ENCODE measurements around the gene ACOT13. TPM values are rescaled to one million over a fixed set of nuclear protein-coding genes. Genes with fewer than 3 reads are reported as not detected.

ACOT13 gene
- polyA plus RNA-seq, 3 donors, result 1.7 to 20.1 (median 14.5) TPM

- no peaks in the 10 kb centered on the region for H3K36me3 Mint-ChIP-seq
- H4K20me1 ChIP-seq (ENCODE audit: insufficient read depth, low read length), result no peaks in the 10 kb centered on the region
- H3K79me2 ChIP-seq (ENCODE audit: insufficient read depth, low read length), result no peaks in the 10 kb centered on the region
- H3K9me3 Mint-ChIP-seq, result peaks cover 0 to 4% (median 0%) of the 10 kb centered on the region in 7 donors
- peaks cover 52 to 54% of the 10 kb centered on the region in 2 donors for H3K4me1 ChIP-seq (ENCODE audit: control insufficient read depth in 1 of 2, insufficient read depth in 2 of 2, low read length in 2 of 2)
- no peaks in the 10 kb centered on the region for H3K27me3 ChIP-seq (ENCODE audit: control insufficient read depth in 2 of 2, insufficient read depth in 2 of 2, low read length in 2 of 2)
- peak overlapping the region; percentile 72 for H3K9ac ChIP-seq (ENCODE audit: insufficient read depth, low read length, poor library complexity, severe bottlenecking)
- no peak for TF ChIP-seq CTCF (IDR thresholded peaks at IDR 0.05)
- H3K27ac ChIP-seq (ENCODE audit: low read depth in 1 of 2, low read length in 2 of 2), result peak overlapping the region; percentile 32 to 99
- H3K4me1 Mint-ChIP-seq, result peaks cover 50% of the 10 kb centered on the region
- H3K27me3 Mint-ChIP-seq (ENCODE audit: low read depth in 3 of 3), result no peaks in the 10 kb centered on the region
- intact Hi-C loops (cut with micrococcal nuclease), result loop anchor here in 1 of 2 donors (2.0 kb wide), 1 partner anchor 21 kb away; no protein-coding TSS in a partner anchor
- WGBS (ENCODE audit: insufficient coverage), result 30% methylated on average over 2 of the region's 5 CpGs
- H2AFZ ChIP-seq (ENCODE audit: insufficient read depth, low read depth, low read length, poor library complexity, severe bottlenecking), result peak overlapping the region; percentile 12
- H3K36me3 ChIP-seq (replicated peaks in 1 of 2; ENCODE audit: control insufficient read depth in 1 of 2, insufficient read depth in 2 of 2, low read length in 2 of 2), result no peaks in the 10 kb centered on the region
- peak overlapping the region; percentile 62 for H3K4me2 ChIP-seq (replicated peaks; ENCODE audit: extremely low read depth, low read length, poor library complexity, severe bottlenecking)
- H3K4me3 ChIP-seq (replicated peaks in 1 of 3; ENCODE audit: low read depth in 2 of 3, low read length in 3 of 3), result peak overlapping the region in 1 of 3 experiments; percentile 58
- H3K4me3 Mint-ChIP-seq, result peak overlapping the region; percentile 27 to 54
- H3K9me3 ChIP-seq (replicated peaks in 1 of 2; ENCODE audit: control insufficient read depth in 1 of 2, insufficient read depth in 1 of 2, low read length in 2 of 2), result no peaks in the 10 kb centered on the region
- peak in 1 of 3 donors; percentile 14 for DNase-seq
- peak overlapping the region; percentile 92 to 99 (median 95) for H3K27ac Mint-ChIP-seq
These were observed 75.4 kb downstream of the ACOT13 start for GRCh38 chr6:24742216-24742738.

- no peaks in the 10 kb centered on the region for H3K27me3 Mint-ChIP-seq (ENCODE audit: low read depth in 3 of 3)
- Histone ChIP-seq H3K79me2 (ENCODE audit: insufficient read depth, low read length) (no peaks in the 10 kb centered on the region), H3K4me3 (replicated peaks in 1 of 3; ENCODE audit: low read depth in 2 of 3, low read length in 3 of 3) (peak overlapping the region in 2 of 3 experiments; percentile 8 to 58), H3K9me3 (replicated peaks in 1 of 2; ENCODE audit: control insufficient read depth in 1 of 2, insufficient read depth in 1 of 2, low read length in 2 of 2) (no peaks in the 10 kb centered on the region), H2AFZ (ENCODE audit: insufficient read depth, low read depth, low read length, poor library complexity, severe bottlenecking) (peak overlapping the region; percentile 31), H3K27ac (ENCODE audit: low read depth in 1 of 2, low read length in 2 of 2) (peak overlapping the region; percentile 78 to 99), H3K36me3 (replicated peaks in 1 of 2; ENCODE audit: control insufficient read depth in 1 of 2, insufficient read depth in 2 of 2, low read length in 2 of 2) (no peaks in the 10 kb centered on the region), H3K27me3 (ENCODE audit: control insufficient read depth in 2 of 2, insufficient read depth in 2 of 2, low read length in 2 of 2) (no peaks in the 10 kb centered on the region), H3K4me1 (ENCODE audit: control insufficient read depth in 1 of 2, insufficient read depth in 2 of 2, low read length in 2 of 2) (peaks cover 58 to 59% of the 10 kb centered on the region in 2 donors), H3K4me2 (replicated peaks; ENCODE audit: extremely low read depth, low read length, poor library complexity, severe bottlenecking) (peak overlapping the region; percentile 62), H3K9ac (ENCODE audit: insufficient read depth, low read length, poor library complexity, severe bottlenecking) (peak overlapping the region; percentile 72), H4K20me1 (ENCODE audit: insufficient read depth, low read length) (no peaks in the 10 kb centered on the region)
- WGBS (ENCODE audit: insufficient coverage), result 0% methylated on average over 1 of the region's 2 CpGs
- peaks cover 0 to 4% (median 0%) of the 10 kb centered on the region in 7 donors for H3K9me3 Mint-ChIP-seq
- no peaks in the 10 kb centered on the region for H3K36me3 Mint-ChIP-seq
- TF ChIP-seq CTCF (IDR thresholded peaks at IDR 0.05), result no peak
- peak; percentile 88 to 97 (median 95) for DNase-seq
- peak overlapping the region; percentile 25 to 71 for H3K4me3 Mint-ChIP-seq
- intact Hi-C loops (cut with micrococcal nuclease), result loop anchor here in 1 of 2 donors (2.0 kb wide), 1 partner anchor 23 kb away; no protein-coding TSS in a partner anchor
- peak overlapping the region; percentile 92 to 99 (median 95) for H3K27ac Mint-ChIP-seq
- H3K4me1 Mint-ChIP-seq, result peaks cover 55% of the 10 kb centered on the region
These were observed 76.5 kb downstream of the ACOT13 start for GRCh38 chr6:24743265-24743943.

All from CD14-positive monocyte (primary cell).